ENCODE data around the gene NQO1.

DNA sequence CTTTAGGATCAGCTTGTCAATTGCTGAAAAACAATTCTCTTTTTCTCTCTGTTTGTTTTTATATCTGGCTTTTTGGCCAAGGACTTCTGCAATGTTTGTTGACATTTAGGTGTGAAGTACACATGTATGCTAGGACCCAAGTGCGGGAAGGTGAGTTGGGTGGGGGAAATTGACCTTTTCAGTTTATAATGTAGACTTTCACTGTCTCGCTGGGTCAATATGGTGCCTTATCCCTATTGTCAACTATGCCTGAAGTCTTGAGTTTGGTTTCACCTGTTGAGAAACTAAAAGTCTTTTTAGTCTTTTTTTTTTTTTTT lies 45.2 kb upstream of the NQO1 start:
- TF ChIP-seq CTCF (IDR thresholded peaks at IDR 0.05) (no peak), POLR2A (IDR thresholded peaks at IDR 0.05) (no peak)

All from uterus (tissue), 2 donors.